Measurements from ENCODE around the gene HAO1. TPM values are rescaled to one million over a fixed set of nuclear protein-coding genes. Genes with fewer than 3 reads are reported as not detected.

The HAO1 gene
- total and polyA plus RNA-seq, 2 experiments from 2014 or later, result 1.7 to 2.7 TPM

GRCh38 chr20:7950387-7950786 lies 10.1 kb upstream of the HAO1 start:
- no peaks in the 10 kb centered on the region for H3K79me2 ChIP-seq
- TF ChIP-seq EZH2phosphoT487 (IDR thresholded peaks at IDR 0.05; ENCODE audit: low read depth, severe bottlenecking, unreplicated experiment), result no peak
- no peak for TF ChIP-seq CTCF (IDR thresholded peaks at IDR 0.05; ENCODE audit: poor library complexity)
- TF ChIP-seq EZH2 (IDR thresholded peaks at IDR 0.05; ENCODE audit: borderline replicate concordance), result no peak
- no peaks in the 10 kb centered on the region for H3K9me3 ChIP-seq (ENCODE audit: low read depth)
- H3K4me3 ChIP-seq, result no peak overlapping the region
- no peaks in the 10 kb centered on the region for H3K27me3 ChIP-seq
- no peak for DNase-seq (ENCODE audit: low spot score)
- H3K4me2 ChIP-seq, result no peak overlapping the region
- H4K20me1 ChIP-seq (ENCODE audit: insufficient read depth, poor library complexity, severe bottlenecking), result no peaks in the 10 kb centered on the region
- H3K9me2 ChIP-seq (replicated peaks; ENCODE audit: insufficient read depth), result no peaks in the 10 kb centered on the region
- H3K36me3 ChIP-seq (replicated peaks; ENCODE audit: insufficient read depth, low read depth), result no peaks in the 10 kb centered on the region
- H3K4me1 ChIP-seq (ENCODE audit: insufficient read depth), result no peaks in the 10 kb centered on the region
- H3K27ac ChIP-seq, result no peak overlapping the region
- 84% methylated on average over 1 of the region's 1 CpG for WGBS (ENCODE audit: low lambda C conversion rate, missing lambda C conversion rate)
- H2AFZ ChIP-seq, result no peak overlapping the region

GRCh38 chr20:7943891-7944290 lies 3.6 kb upstream of the HAO1 start:
- no peak for DNase-seq (ENCODE audit: low spot score)
- Histone ChIP-seq H2AFZ (no peak overlapping the region), H3K4me2 (no peak overlapping the region), H3K27me3 (no peaks in the 10 kb centered on the region), H3K9me2 (replicated peaks; ENCODE audit: insufficient read depth) (no peaks in the 10 kb centered on the region), H3K36me3 (replicated peaks; ENCODE audit: insufficient read depth, low read depth) (no peaks in the 10 kb centered on the region), H3K27ac (no peak overlapping the region), H3K79me2 (no peaks in the 10 kb centered on the region), H3K4me1 (ENCODE audit: insufficient read depth) (no peaks in the 10 kb centered on the region), H3K9me3 (ENCODE audit: low read depth) (no peaks in the 10 kb centered on the region), H3K4me3 (no peak overlapping the region), H4K20me1 (ENCODE audit: insufficient read depth, poor library complexity, severe bottlenecking) (no peaks in the 10 kb centered on the region)
- TF ChIP-seq CTCF (IDR thresholded peaks at IDR 0.05; ENCODE audit: poor library complexity), result no peak
- TF ChIP-seq EZH2phosphoT487 (IDR thresholded peaks at IDR 0.05; ENCODE audit: low read depth, severe bottlenecking, unreplicated experiment), result no peak
- TF ChIP-seq EZH2 (IDR thresholded peaks at IDR 0.05; ENCODE audit: borderline replicate concordance), result no peak
- 35% methylated on average over 2 of the region's 2 CpGs for WGBS (ENCODE audit: low lambda C conversion rate, missing lambda C conversion rate)

GRCh38 chr20:7939663-7940062 lies 595 bp downstream of the HAO1 start:
- H3K36me3 ChIP-seq (replicated peaks; ENCODE audit: insufficient read depth, low read depth), result no peaks in the 10 kb centered on the region
- H3K9me3 ChIP-seq (ENCODE audit: low read depth), result no peaks in the 10 kb centered on the region
- H3K4me3 ChIP-seq, result no peak overlapping the region
- no peaks in the 10 kb centered on the region for H3K27me3 ChIP-seq
- DNase-seq (ENCODE audit: low spot score), result no peak
- WGBS (ENCODE audit: low lambda C conversion rate, missing lambda C conversion rate), result 89% methylated on average over 4 of the region's 4 CpGs
- TF ChIP-seq CTCF (IDR thresholded peaks at IDR 0.05; ENCODE audit: poor library complexity) (no peak), EZH2 (IDR thresholded peaks at IDR 0.05; ENCODE audit: borderline replicate concordance) (no peak), EZH2phosphoT487 (IDR thresholded peaks at IDR 0.05; ENCODE audit: low read depth, severe bottlenecking, unreplicated experiment) (no peak)
- no peaks in the 10 kb centered on the region for H3K79me2 ChIP-seq
- no peak overlapping the region for H3K27ac ChIP-seq
- H3K9me2 ChIP-seq (replicated peaks; ENCODE audit: insufficient read depth), result no peaks in the 10 kb centered on the region
- no peak overlapping the region for H2AFZ ChIP-seq
- H3K4me1 ChIP-seq (ENCODE audit: insufficient read depth), result no peaks in the 10 kb centered on the region
- H3K4me2 ChIP-seq, result no peak overlapping the region
- no peaks in the 10 kb centered on the region for H4K20me1 ChIP-seq (ENCODE audit: insufficient read depth, poor library complexity, severe bottlenecking)

- no peak for DNase-seq (ENCODE audit: low spot score)
- H4K20me1 ChIP-seq (ENCODE audit: insufficient read depth, poor library complexity, severe bottlenecking), result no peaks in the 10 kb centered on the region
- H3K9me3 ChIP-seq (ENCODE audit: low read depth), result no peaks in the 10 kb centered on the region
- no peaks in the 10 kb centered on the region for H3K79me2 ChIP-seq
- H3K36me3 ChIP-seq (replicated peaks; ENCODE audit: insufficient read depth, low read depth), result no peaks in the 10 kb centered on the region
- no peak overlapping the region for H2AFZ ChIP-seq
- no peak overlapping the region for H3K27ac ChIP-seq
- 86% methylated on average over 2 of the region's 2 CpGs for WGBS (ENCODE audit: low lambda C conversion rate, missing lambda C conversion rate)
- no peak overlapping the region for H3K4me3 ChIP-seq
- no peaks in the 10 kb centered on the region for H3K27me3 ChIP-seq
- no peaks in the 10 kb centered on the region for H3K4me1 ChIP-seq (ENCODE audit: insufficient read depth)
- no peak overlapping the region for H3K4me2 ChIP-seq
- H3K9me2 ChIP-seq (replicated peaks; ENCODE audit: insufficient read depth), result no peaks in the 10 kb centered on the region
- TF ChIP-seq EZH2phosphoT487 (IDR thresholded peaks at IDR 0.05; ENCODE audit: low read depth, severe bottlenecking, unreplicated experiment), result no peak
- no peak for TF ChIP-seq EZH2 (IDR thresholded peaks at IDR 0.05; ENCODE audit: borderline replicate concordance)
- no peak for TF ChIP-seq CTCF (IDR thresholded peaks at IDR 0.05; ENCODE audit: poor library complexity)
These were observed 2.2 kb downstream of the HAO1 start for GRCh38 chr20:7938058-7938457.
